ENCODE data around the gene MSH5. TPM values are rescaled to one million over a fixed set of nuclear protein-coding genes. Genes with fewer than 3 reads are reported as not detected.

The MSH5 gene
- total RNA-seq (2021; ENCODE audit: unreplicated experiment): 38.1 TPM
- polyA plus RNA-seq (2012; ENCODE audit: insufficient read length): 13.2 TPM
- Bru-seq, nascent RNA: percentile 90 among the genes with signal in this experiment
- percentile 92 among the genes with signal in this experiment for BruChase-seq, experiment 1, labeled RNA remaining after a 2-hour chase
- percentile 94 among the genes with signal in this experiment for BruChase-seq, experiment 2, labeled RNA remaining after a 6-hour chase
- long read RNA-seq, partial matches to known transcripts: 2 of 16 reads
- long read RNA-seq, other reads (novel, unspliced or antisense): 12 of 16 reads

GRCh38 chr6:31739639-31740396, at the start of gene MSH5:
Gene MSH5, plus strand, starts transcription at chr6:31740005. Its CDS starts 462 bp downstream, at chr6:31740467.
- Histone ChIP-seq H3K27me3 (ENCODE audit: control insufficient read depth, insufficient read depth, low read length) (no peaks in the 10 kb centered on the region), H3K36me3 (ENCODE audit: control insufficient read depth, insufficient read depth, low read length) (peaks cover 7% of the 10 kb centered on the region; the same call in 1 of the 2 replicates), H3K27ac (ENCODE audit: low read length) (peak within 1 kb of the TSS; percentile 100), H3K4me3 (ENCODE audit: low read depth in 2 of 2, low read length in 2 of 2) (peak within 1 kb of the TSS; percentile 79 to 90), H3K4me1 (ENCODE audit: control insufficient read depth, insufficient read depth, low read length) (peaks cover 32% of the 10 kb centered on the region), H3K9me3 (ENCODE audit: control insufficient read depth, insufficient read depth, low read depth, low read length) (no peaks in the 10 kb centered on the region)
- ChIA-PET CTCF (interaction anchor here (0.7 to 1.4 kb wide), 2 partner anchors 30 to 90 kb away, joined by 4 to 5 read pairs; no protein-coding TSS in a partner anchor), POLR2A (interaction anchor here (0.5 to 1.5 kb wide), 3 partner anchors 9 to 80 kb away, joined by 3 to 6 read pairs (median 5); no protein-coding TSS in a partner anchor)
- peak; percentile 87 for ATAC-seq
- intact Hi-C loops (cut with micrococcal nuclease; ENCODE audit: unreplicated experiment): loop anchor here (10.0 kb wide), 1 partner anchor 95 kb away; no protein-coding TSS in a partner anchor
- DNase-seq (ENCODE audit: low read depth, low spot score): peak; percentile 96
- BruUV-seq (replicated peaks): TSS peak; percentile 87
- peak; percentile 78; the same call in 1 of the 2 replicates for TF ChIP-seq SIN3A (IDR thresholded peaks at IDR 0.05; ENCODE audit: borderline replicate concordance, insufficient read depth, low read depth, low read length)
- peak; percentile 76 for TF ChIP-seq POLR2AphosphoS5 (IDR thresholded peaks at IDR 0.05; ENCODE audit: low read depth, low read length)
- TF ChIP-seq CTCF (IDR thresholded peaks at IDR 0.05): no peak
- TF ChIP-seq TCF7L2 (IDR thresholded peaks at IDR 0.05; ENCODE audit: low read depth, low read length): peak; percentile 11; the same call in 1 of the 2 replicates
- in situ Hi-C loops (cut with HindIII; ENCODE audit: low pct_unique_long_range_greater_than_20kb, low sequenced_read_pairs): no loop called here

GRCh38 chr6:31690231-31691077, 49.4 kb upstream of the MSH5 start:
- DNase-seq (ENCODE audit: low read depth, low spot score): no peak
- POLR2A ChIA-PET: interaction anchor here (0.6 to 0.7 kb wide), 3 partner anchors 29 to 116 kb away, joined by 3 to 11 read pairs (median 6); partner anchors contain the start of gene LSM2
- BruUV-seq (replicated peaks): no TSS peak
- in situ Hi-C loops (cut with HindIII; ENCODE audit: low pct_unique_long_range_greater_than_20kb, low sequenced_read_pairs) (no loop called here), intact Hi-C loops (cut with micrococcal nuclease; ENCODE audit: unreplicated experiment) (no loop called here)
- CTCF ChIA-PET: no interaction called here
- H3K36me3 ChIP-seq (ENCODE audit: control insufficient read depth, insufficient read depth, low read length): 0 out of 2 replicates have a peak, but pooled peaks cover 5% of the 10 kb centered on the region
- no peak for ATAC-seq
- no peak overlapping the region for H3K27ac ChIP-seq (ENCODE audit: low read length)
- H3K27me3 ChIP-seq (ENCODE audit: control insufficient read depth, insufficient read depth, low read length): no peaks in the 10 kb centered on the region
- TF ChIP-seq SIN3A (IDR thresholded peaks at IDR 0.05; ENCODE audit: borderline replicate concordance, insufficient read depth, low read depth, low read length) (no peak), TCF7L2 (IDR thresholded peaks at IDR 0.05; ENCODE audit: low read depth, low read length) (no peak), CTCF (IDR thresholded peaks at IDR 0.05) (no peak), POLR2AphosphoS5 (IDR thresholded peaks at IDR 0.05; ENCODE audit: low read depth, low read length) (no peak), REST (IDR thresholded peaks at IDR 0.05; ENCODE audit: insufficient read depth in 1 of 2, low read depth in 2 of 2, low read length in 1 of 2) (no peak)
- H3K4me3 ChIP-seq (ENCODE audit: low read depth in 2 of 2, low read length in 2 of 2): no peak overlapping the region
- H3K4me1 ChIP-seq (ENCODE audit: control insufficient read depth, insufficient read depth, low read length): no peaks in the 10 kb centered on the region
- no peaks in the 10 kb centered on the region for H3K9me3 ChIP-seq (ENCODE audit: control insufficient read depth, insufficient read depth, low read depth, low read length)

Measured in Panc1 (cell line).